Measurements from ENCODE around the gene KDM4B.

DNA sequence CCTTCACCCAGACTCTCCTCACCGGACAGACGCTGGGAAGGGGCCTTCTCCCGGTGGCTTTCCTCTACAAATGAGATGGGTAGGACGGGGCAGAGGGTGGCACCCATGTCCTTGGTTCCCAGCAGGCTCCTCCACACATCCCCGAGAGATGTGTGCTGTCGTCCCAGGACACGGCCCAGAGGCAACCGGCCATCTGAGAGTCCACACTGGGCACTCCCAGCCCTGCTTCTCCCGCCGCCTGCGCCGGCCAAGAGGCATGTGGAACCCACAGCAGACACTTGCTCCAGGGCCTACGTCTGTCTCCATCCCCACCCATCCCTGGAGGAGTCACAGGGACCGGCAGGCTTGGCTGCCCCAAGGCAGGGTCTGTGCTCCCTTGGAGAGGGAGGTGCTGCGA lies 179.9 kb downstream of the KDM4B start:
- TF ChIP-seq, protein P1, sequence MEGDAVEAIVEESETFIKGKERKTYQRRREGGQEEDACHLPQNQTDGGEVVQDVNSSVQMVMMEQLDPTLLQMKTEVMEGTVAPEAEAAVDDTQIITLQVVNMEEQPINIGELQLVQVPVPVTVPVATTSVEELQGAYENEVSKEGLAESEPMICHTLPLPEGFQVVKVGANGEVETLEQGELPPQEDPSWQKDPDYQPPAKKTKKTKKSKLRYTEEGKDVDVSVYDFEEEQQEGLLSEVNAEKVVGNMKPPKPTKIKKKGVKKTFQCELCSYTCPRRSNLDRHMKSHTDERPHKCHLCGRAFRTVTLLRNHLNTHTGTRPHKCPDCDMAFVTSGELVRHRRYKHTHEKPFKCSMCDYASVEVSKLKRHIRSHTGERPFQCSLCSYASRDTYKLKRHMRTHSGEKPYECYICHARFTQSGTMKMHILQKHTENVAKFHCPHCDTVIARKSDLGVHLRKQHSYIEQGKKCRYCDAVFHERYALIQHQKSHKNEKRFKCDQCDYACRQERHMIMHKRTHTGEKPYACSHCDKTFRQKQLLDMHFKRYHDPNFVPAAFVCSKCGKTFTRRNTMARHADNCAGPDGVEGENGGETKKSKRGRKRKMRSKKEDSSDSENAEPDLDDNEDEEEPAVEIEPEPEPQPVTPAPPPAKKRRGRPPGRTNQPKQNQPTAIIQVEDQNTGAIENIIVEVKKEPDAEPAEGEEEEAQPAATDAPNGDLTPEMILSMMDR (IDR thresholded peaks at IDR 0.05; ENCODE audit: insufficient read depth, low read length): no peak
- no peak for TF ChIP-seq REST (IDR thresholded peaks at IDR 0.05; ENCODE audit: insufficient replicate concordance, low read depth)
- no peak for TF ChIP-seq GABPA (IDR thresholded peaks at IDR 0.05; ENCODE audit: low read depth)
- TF ChIP-seq POLR2AphosphoS5 (IDR thresholded peaks at IDR 0.05; ENCODE audit: low read depth): no peak
- TF ChIP-seq SPI1 (IDR thresholded peaks at IDR 0.05; ENCODE audit: borderline replicate concordance, low read depth): no peak
